ENCODE results near the gene PIAS4.

DNA sequence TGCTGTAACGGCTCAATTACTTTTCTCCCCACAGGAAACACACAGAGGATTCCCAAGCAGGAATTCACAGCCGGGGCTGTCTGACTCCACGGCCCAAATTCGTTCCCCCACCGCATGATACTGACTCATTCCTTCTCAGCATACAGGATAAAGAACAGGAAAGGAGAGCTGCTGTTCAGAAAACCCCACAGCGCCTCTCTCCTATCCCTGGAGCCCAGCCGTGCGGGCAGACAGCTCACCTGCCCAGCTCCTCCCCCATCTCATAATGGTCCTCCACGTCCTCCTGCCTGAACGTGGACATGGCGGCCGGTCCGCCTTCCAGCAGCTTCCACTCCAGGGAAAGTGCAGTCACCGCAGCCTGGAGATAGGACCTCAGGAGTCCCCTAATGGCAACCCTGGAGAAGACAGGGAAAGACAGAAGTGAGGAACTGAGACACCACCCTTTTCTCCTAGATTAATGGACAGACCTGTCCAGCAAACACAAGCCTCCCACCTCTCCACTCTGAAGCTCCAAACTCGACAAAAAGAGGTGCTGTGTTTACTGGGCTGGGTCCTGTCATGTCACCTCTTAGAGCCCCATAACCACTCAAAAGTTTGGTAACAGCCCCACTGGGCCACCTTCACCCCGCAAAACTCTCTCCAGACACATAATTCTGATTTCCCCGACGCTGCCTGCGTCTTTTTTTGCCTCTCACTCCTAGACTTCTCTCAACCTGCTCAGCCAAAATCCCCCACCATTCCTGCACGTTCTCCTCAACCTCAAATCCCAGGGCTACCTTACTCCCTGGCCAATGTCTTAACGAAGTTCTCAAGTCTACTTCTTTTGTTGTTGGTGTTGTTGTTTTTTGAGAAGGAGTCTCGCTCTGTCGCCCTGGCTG lies 37.9 kb upstream of the PIAS4 start:
- no peak for TF ChIP-seq ZNF224 (CRISPR knock-in tag; IDR thresholded peaks at IDR 0.05)
- TF ChIP-seq EZH2 (IDR thresholded peaks at IDR 0.05; ENCODE audit: borderline replicate concordance, low read depth, low read length): no peak
- TF ChIP-seq ETV6 (IDR thresholded peaks at IDR 0.05; ENCODE audit: borderline replicate concordance in 1 of 2, low read depth in 2 of 2, low read length in 1 of 2): no peak
- no peak for TF ChIP-seq ETV6 (CRISPR knock-in tag; IDR thresholded peaks at IDR 0.05; ENCODE audit: borderline replicate concordance)
- TF ChIP-seq, protein P1, sequence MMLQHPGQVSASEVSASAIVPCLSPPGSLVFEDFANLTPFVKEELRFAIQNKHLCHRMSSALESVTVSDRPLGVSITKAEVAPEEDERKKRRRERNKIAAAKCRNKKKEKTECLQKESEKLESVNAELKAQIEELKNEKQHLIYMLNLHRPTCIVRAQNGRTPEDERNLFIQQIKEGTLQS (IDR thresholded peaks at IDR 0.05): 0 out of 2 replicates have a peak, but pooled peaks have one; percentile 6
- TF ChIP-seq, protein P1 (CRISPR knock-in tag; conservative IDR thresholded peaks at IDR 0.05): no peak
- TF ChIP-seq CREB1 (IDR thresholded peaks at IDR 0.05): no peak
- no peak for TF ChIP-seq CREB1 (CRISPR knock-in tag; IDR thresholded peaks at IDR 0.05)
- TF ChIP-seq GABPA (tag; conservative IDR thresholded peaks at IDR 0.05; ENCODE audit: low read depth): no peak
- TF ChIP-seq SP2 (IDR thresholded peaks at IDR 0.05; ENCODE audit: extremely low read depth, low read depth, low read length, poor library complexity, severe bottlenecking): no peak
